ENCODE measurements around the gene GRM7. TPM values are rescaled to one million over a fixed set of nuclear protein-coding genes. Genes with fewer than 3 reads are reported as not detected.

GRM7 gene
- total and polyA plus RNA-seq, 2 experiments from 2014 or later, result 0.40 TPM; not detected in 1

DNA sequence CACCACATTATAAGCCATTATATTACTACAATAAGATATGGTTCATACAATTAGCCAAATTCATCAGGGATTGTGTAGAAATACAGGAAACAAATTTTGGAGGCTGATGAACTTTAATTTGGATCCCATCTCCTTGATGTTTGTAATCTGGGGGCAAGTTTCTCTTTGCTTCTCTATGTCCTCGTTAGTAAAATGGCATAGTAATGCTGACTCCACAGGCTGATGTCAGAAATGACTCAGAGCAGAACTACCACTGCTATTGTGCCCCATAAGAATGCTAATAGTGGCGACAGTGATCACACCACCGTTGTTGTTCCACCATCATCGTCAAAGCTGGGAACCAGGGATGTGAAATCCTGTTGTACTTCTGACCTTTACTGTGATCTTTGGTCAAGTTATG is 918.4 kb downstream of the GRM7 start:
- TF ChIP-seq CREB1 (CRISPR knock-in tag; IDR thresholded peaks at IDR 0.05; ENCODE audit: low read depth) (no peak), ZNF114 (CRISPR knock-in tag; IDR thresholded peaks at IDR 0.05) (no peak), JUNB (IDR thresholded peaks at IDR 0.05; ENCODE audit: unreplicated experiment) (no peak), NANOG (IDR thresholded peaks at IDR 0.05; ENCODE audit: borderline replicate concordance) (no peak), ZNF331 (CRISPR knock-in tag; IDR thresholded peaks at IDR 0.05; ENCODE audit: low read depth) (no peak), EZH2phosphoT487 (IDR thresholded peaks at IDR 0.05; ENCODE audit: unreplicated experiment) (no peak), POLR2AphosphoS5 (IDR thresholded peaks at IDR 0.05; ENCODE audit: low read depth) (no peak)
- TF ChIP-seq, protein P1, sequence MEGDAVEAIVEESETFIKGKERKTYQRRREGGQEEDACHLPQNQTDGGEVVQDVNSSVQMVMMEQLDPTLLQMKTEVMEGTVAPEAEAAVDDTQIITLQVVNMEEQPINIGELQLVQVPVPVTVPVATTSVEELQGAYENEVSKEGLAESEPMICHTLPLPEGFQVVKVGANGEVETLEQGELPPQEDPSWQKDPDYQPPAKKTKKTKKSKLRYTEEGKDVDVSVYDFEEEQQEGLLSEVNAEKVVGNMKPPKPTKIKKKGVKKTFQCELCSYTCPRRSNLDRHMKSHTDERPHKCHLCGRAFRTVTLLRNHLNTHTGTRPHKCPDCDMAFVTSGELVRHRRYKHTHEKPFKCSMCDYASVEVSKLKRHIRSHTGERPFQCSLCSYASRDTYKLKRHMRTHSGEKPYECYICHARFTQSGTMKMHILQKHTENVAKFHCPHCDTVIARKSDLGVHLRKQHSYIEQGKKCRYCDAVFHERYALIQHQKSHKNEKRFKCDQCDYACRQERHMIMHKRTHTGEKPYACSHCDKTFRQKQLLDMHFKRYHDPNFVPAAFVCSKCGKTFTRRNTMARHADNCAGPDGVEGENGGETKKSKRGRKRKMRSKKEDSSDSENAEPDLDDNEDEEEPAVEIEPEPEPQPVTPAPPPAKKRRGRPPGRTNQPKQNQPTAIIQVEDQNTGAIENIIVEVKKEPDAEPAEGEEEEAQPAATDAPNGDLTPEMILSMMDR (conservative IDR thresholded peaks at IDR 0.05; ENCODE audit: low read depth in 2 of 2), result no peak
- TF ChIP-seq, protein P2, sequence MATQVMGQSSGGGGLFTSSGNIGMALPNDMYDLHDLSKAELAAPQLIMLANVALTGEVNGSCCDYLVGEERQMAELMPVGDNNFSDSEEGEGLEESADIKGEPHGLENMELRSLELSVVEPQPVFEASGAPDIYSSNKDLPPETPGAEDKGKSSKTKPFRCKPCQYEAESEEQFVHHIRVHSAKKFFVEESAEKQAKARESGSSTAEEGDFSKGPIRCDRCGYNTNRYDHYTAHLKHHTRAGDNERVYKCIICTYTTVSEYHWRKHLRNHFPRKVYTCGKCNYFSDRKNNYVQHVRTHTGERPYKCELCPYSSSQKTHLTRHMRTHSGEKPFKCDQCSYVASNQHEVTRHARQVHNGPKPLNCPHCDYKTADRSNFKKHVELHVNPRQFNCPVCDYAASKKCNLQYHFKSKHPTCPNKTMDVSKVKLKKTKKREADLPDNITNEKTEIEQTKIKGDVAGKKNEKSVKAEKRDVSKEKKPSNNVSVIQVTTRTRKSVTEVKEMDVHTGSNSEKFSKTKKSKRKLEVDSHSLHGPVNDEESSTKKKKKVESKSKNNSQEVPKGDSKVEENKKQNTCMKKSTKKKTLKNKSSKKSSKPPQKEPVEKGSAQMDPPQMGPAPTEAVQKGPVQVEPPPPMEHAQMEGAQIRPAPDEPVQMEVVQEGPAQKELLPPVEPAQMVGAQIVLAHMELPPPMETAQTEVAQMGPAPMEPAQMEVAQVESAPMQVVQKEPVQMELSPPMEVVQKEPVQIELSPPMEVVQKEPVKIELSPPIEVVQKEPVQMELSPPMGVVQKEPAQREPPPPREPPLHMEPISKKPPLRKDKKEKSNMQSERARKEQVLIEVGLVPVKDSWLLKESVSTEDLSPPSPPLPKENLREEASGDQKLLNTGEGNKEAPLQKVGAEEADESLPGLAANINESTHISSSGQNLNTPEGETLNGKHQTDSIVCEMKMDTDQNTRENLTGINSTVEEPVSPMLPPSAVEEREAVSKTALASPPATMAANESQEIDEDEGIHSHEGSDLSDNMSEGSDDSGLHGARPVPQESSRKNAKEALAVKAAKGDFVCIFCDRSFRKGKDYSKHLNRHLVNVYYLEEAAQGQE (IDR thresholded peaks at IDR 0.05; ENCODE audit: unreplicated experiment), result no peak
- TF ChIP-seq, protein P3, sequence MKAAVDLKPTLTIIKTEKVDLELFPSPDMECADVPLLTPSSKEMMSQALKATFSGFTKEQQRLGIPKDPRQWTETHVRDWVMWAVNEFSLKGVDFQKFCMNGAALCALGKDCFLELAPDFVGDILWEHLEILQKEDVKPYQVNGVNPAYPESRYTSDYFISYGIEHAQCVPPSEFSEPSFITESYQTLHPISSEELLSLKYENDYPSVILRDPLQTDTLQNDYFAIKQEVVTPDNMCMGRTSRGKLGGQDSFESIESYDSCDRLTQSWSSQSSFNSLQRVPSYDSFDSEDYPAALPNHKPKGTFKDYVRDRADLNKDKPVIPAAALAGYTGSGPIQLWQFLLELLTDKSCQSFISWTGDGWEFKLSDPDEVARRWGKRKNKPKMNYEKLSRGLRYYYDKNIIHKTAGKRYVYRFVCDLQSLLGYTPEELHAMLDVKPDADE (IDR thresholded peaks at IDR 0.05), result no peak
- Histone ChIP-seq H3K4me1 (ENCODE audit: insufficient read depth) (no peaks in the 10 kb centered on the region), H3K27ac (ENCODE audit: low read depth) (no peak overlapping the region), H2AFZ (no peak overlapping the region), H3K4me3 (no peak overlapping the region), H3K9me2 (ENCODE audit: insufficient read depth) (0 out of 2 replicates have a peak, but pooled peaks cover 3% of the 10 kb centered on the region), H3F3A (replicated peaks; ENCODE audit: low read depth) (no peaks in the 10 kb centered on the region), H4K20me1 (replicated peaks; ENCODE audit: insufficient read depth) (no peaks in the 10 kb centered on the region), H3K36me3 (ENCODE audit: insufficient read depth) (no peaks in the 10 kb centered on the region; the same call in 1 of the 2 replicates), H3K4me2 (no peak overlapping the region), H3K27me3 (ENCODE audit: insufficient read depth) (no peaks in the 10 kb centered on the region), H3K79me2 (replicated peaks; ENCODE audit: insufficient read depth) (no peaks in the 10 kb centered on the region)
- Mint-ChIP-seq H3K27ac (no peak overlapping the region), H3K4me3 (no peak overlapping the region), H3K9me3 (peaks cover 10% of the 10 kb centered on the region), H3K36me3 (ENCODE audit: low read depth) (peaks cover 13% of the 10 kb centered on the region), H3K4me1 (no peaks in the 10 kb centered on the region), H3K27me3 (ENCODE audit: insufficient read depth, low read depth, poor library complexity) (no peaks in the 10 kb centered on the region)
- no peak for DNase-seq (ENCODE audit: low spot score)
- no peak for ATAC-seq
